ENCODE data around the gene KRTAP16-1. TPM values are rescaled to one million over a fixed set of nuclear protein-coding genes. Genes with fewer than 3 reads are reported as not detected.

Gene KRTAP16-1
- total and polyA plus RNA-seq, 2 donors (not counting 3 experiments of a cell fraction or from before 2014, with no cell fraction given): not detected

DNA sequence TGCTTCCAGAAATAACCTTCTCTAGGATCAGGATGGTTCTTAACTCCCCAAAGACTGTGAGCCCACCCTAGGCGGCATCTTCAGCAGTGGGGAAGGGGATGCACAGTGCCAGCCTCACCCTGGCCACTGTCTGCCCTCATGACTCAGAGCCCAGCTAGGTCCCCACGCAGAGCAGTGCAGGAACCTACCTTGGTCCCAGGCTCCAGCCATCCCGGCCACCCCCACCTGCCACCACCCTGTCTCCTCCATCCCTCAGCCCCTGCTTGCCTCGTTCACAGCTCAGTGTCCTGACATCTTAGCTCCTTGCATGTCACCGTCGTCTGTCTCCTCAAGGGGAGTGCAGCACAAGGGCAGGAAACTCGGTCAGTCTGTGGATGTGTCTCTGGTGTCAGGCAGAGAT, 22.5 kb upstream of the KRTAP16-1 start:
- dilution Hi-C loops (cut with MboI; ENCODE audit: extremely low pct_ligation_motif_present, low sequenced_read_pairs): no loop called here
- Histone ChIP-seq H3K9me3 (replicated peaks; ENCODE audit: control insufficient read depth, insufficient read depth, low read length) (no peaks in the 10 kb centered on the region), H3K4me2 (ENCODE audit: insufficient read depth, low read length) (no peak overlapping the region), H3K79me2 (ENCODE audit: control insufficient read depth, insufficient read depth, low read length) (no peaks in the 10 kb centered on the region), H3K9me1 (replicated peaks; ENCODE audit: control insufficient read depth, extremely low read depth, insufficient read depth, low read length) (no peaks in the 10 kb centered on the region), H3K36me3 (ENCODE audit: control insufficient read depth in 2 of 2, extremely low read depth in 1 of 2, insufficient read depth in 2 of 2, low read length in 2 of 2) (no peaks in the 10 kb centered on the region), H3K27me3 (ENCODE audit: control insufficient read depth in 2 of 2, insufficient read depth in 2 of 2, low read length in 2 of 2) (no peaks in the 10 kb centered on the region), H2AFZ (ENCODE audit: low read depth, low read length) (no peak overlapping the region), H3K4me1 (ENCODE audit: control insufficient read depth, extremely low read depth, insufficient read depth, low read length) (no peaks in the 10 kb centered on the region), H3K27ac (ENCODE audit: insufficient read depth, low read depth, low read length) (no peak overlapping the region), H4K20me1 (replicated peaks; ENCODE audit: control insufficient read depth, extremely low read depth, insufficient read depth, low read length) (no peaks in the 10 kb centered on the region), H3K4me3 (replicated peaks in 1 of 3; ENCODE audit: insufficient read depth in 1 of 3, low read depth in 1 of 3, low read length in 3 of 3) (no peak overlapping the region), H3K9ac (replicated peaks; ENCODE audit: extremely low read depth, insufficient read depth, low read length) (no peak overlapping the region)
- ChIA-PET POLR2A (no interaction called here), CTCF (interaction anchor here (1.1 to 3.9 kb wide), 6 partner anchors 9 to 422 kb away, joined by 3 to 16 read pairs (median 6); no protein-coding TSS in a partner anchor)
- FAIRE-seq (no peak), DNase-seq (ENCODE audit: low read depth, low spot score) (no peak)
- BruUV-seq (replicated peaks): no TSS peak
- TF ChIP-seq EZH2 (IDR thresholded peaks at IDR 0.05; ENCODE audit: borderline replicate concordance, low read depth, low read length, severe bottlenecking) (no peak), FOS (IDR thresholded peaks at IDR 0.05; ENCODE audit: borderline replicate concordance, insufficient read depth, low read length) (no peak), GATA2 (IDR thresholded peaks at IDR 0.05; ENCODE audit: insufficient read depth, insufficient read length, low read depth, low read length) (no peak), POLR2AphosphoS5 (IDR thresholded peaks at IDR 0.05; ENCODE audit: insufficient read depth, low read depth, low read length) (no peak), JUN (IDR thresholded peaks at IDR 0.05; ENCODE audit: borderline replicate concordance, insufficient read depth, insufficient read length, low read depth) (no peak), POLR2A (IDR thresholded peaks at IDR 0.05; ENCODE audit: low read depth, low read length) (no peak), MYC (IDR thresholded peaks at IDR 0.05; ENCODE audit: low read depth, low read length) (no peak)
- TF ChIP-seq, protein P1, sequence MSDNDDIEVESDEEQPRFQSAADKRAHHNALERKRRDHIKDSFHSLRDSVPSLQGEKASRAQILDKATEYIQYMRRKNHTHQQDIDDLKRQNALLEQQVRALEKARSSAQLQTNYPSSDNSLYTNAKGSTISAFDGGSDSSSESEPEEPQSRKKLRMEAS (IDR thresholded peaks at IDR 0.05; ENCODE audit: insufficient read depth, insufficient read length): no peak
- TF ChIP-seq, protein P2, sequence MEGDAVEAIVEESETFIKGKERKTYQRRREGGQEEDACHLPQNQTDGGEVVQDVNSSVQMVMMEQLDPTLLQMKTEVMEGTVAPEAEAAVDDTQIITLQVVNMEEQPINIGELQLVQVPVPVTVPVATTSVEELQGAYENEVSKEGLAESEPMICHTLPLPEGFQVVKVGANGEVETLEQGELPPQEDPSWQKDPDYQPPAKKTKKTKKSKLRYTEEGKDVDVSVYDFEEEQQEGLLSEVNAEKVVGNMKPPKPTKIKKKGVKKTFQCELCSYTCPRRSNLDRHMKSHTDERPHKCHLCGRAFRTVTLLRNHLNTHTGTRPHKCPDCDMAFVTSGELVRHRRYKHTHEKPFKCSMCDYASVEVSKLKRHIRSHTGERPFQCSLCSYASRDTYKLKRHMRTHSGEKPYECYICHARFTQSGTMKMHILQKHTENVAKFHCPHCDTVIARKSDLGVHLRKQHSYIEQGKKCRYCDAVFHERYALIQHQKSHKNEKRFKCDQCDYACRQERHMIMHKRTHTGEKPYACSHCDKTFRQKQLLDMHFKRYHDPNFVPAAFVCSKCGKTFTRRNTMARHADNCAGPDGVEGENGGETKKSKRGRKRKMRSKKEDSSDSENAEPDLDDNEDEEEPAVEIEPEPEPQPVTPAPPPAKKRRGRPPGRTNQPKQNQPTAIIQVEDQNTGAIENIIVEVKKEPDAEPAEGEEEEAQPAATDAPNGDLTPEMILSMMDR (IDR thresholded peaks at IDR 0.05; ENCODE audit: extremely low read depth in 1 of 2, insufficient read depth in 1 of 2, low read depth in 1 of 2, low read length in 2 of 2): no peak
- intact Hi-C loops (cut with micrococcal nuclease): no loop called here

Data from endothelial cell of umbilical vein (primary cell).